K562 (cell line): Measurements from ENCODE around the gene ZCCHC8. TPM values are rescaled to one million over a fixed set of nuclear protein-coding genes. Genes with fewer than 3 reads are reported as not detected.
"Not testable (repeated sequence)": the region's sequence is repeated elsewhere in the genome, so short reads cannot be mapped to it uniquely, and the experiment has no call there.

Source experiments
- ATAC-seq: fragments of 200-7000 bp; cut with Tn5 transposase; 3 replicates; pipeline ENCODE4 v1.9.1; 2020; ENCODE audit warnings: moderate library complexity
- BruUV-seq: library from RNA; stranded (reverse); fragments of 400-500 nt; replicated peaks from 2 replicates; lab custom pipeline; 2021; lab: Mats Ljungman, UMichigan
- CTCF ChIA-PET: fragments of 300-600 bp; formaldehyde crosslinking; extraction: SDS; loops from one replicate; lab custom pipeline; 2021; ENCODE audit warnings: low intra/inter-chr PET ratio; lab: Yijun Ruan, JAX
- POLR2A ChIA-PET: fragments of 300-600, 350-650 bp; sonication (Branson Sonifier 250); formaldehyde crosslinking; extraction: SDS; loops from one replicate; lab custom pipeline; 2021; ENCODE audit warnings: antibody characterized with exemption, inconsistent platforms; lab: Yijun Ruan, JAX
- DNase-seq, 4 experiments: peaks; one replicate each; pipeline versions ENCODE4 v3.0.0 to v3.0.0-alpha.2; 2011 to 2018; ENCODE audit warnings: low spot score in 3 of 4, mixed read lengths in 3 of 4; ENCODE audit errors: extremely low read depth in 1 of 4
- FAIRE-seq: peaks from 2 replicates; lab custom pipeline; 2011; peaks lifted over from hg19 to GRCh38; lab: Jason Lieb, UNC
- H2AFZ ChIP-seq: 2 replicates; pipeline ENCODE4 v1.6.0; 2011; ENCODE audit warnings: low read depth, low read length, control low read depth, inconsistent platforms
- H3K27ac ChIP-seq: fragments of 200-600 bp; 3 replicates; pipeline ENCODE4 v1.8.0; 2011; ENCODE audit warnings: low read depth, mild to moderate bottlenecking, control low read depth, inconsistent platforms, low read length, moderate library complexity, mixed read lengths; ENCODE audit errors: extremely low read depth
- H3K27me3 ChIP-seq, 2 experiments: fragments of 300-600 bp in 1 of 2; 2 replicates in 1 of 2; 3 replicates in 1 of 2; pipeline versions ENCODE4 v1.6.0 to v1.8.0; 2011; ENCODE audit warnings: inconsistent platforms in 2 of 2, low read length in 2 of 2, mild to moderate bottlenecking in 1 of 2, mixed read lengths in 1 of 2, moderate library complexity in 1 of 2; ENCODE audit not compliant: control insufficient read depth in 2 of 2, insufficient read depth in 2 of 2
- H3K36me3 ChIP-seq: fragments of 300-600 bp; 3 replicates; pipeline ENCODE4 v1.8.0; 2011; ENCODE audit warnings: mild to moderate bottlenecking, low read length, inconsistent platforms; ENCODE audit not compliant: control insufficient read depth, insufficient read depth
- H3K4me1 ChIP-seq, 2 experiments: fragments of 200-600 bp in 1 of 2; replicated peaks in 1 of 2; 2 replicates in 1 of 2; 3 replicates in 1 of 2; pipeline versions ENCODE4 v1.5.1 to v1.8.0; 2011; ENCODE audit warnings: inconsistent platforms in 2 of 2, low read length in 2 of 2, mild to moderate bottlenecking in 1 of 2, mixed read lengths in 1 of 2, moderate library complexity in 1 of 2; ENCODE audit not compliant: control insufficient read depth in 2 of 2, insufficient read depth in 2 of 2
- H3K4me2 ChIP-seq: 2 replicates; pipeline ENCODE4 v1.6.1; 2011; ENCODE audit warnings: low read length, control low read depth, inconsistent platforms, mixed read lengths; ENCODE audit not compliant: insufficient read depth
- H3K4me3 ChIP-seq: fragments of 200-600 bp; sonication (generic), shearing (Covaris generic); 2 replicates; pipeline ENCODE4 v1.5.1; 2016; ENCODE audit warnings: control low read depth, inconsistent platforms
- H3K79me2 ChIP-seq: fragments of 200-600 bp; 3 replicates; pipeline ENCODE4 v1.8.0; 2011; ENCODE audit warnings: low read length, inconsistent platforms; ENCODE audit not compliant: control insufficient read depth, insufficient read depth
- H3K9ac ChIP-seq, 2 experiments: 2 replicates each; pipeline versions ENCODE4 v1.6.0 to v1.6.1; 2011; ENCODE audit warnings: low read depth in 2 of 2, low read length in 2 of 2, control low read depth in 1 of 2, inconsistent platforms in 1 of 2, mild to moderate bottlenecking in 1 of 2, mixed read lengths in 1 of 2; ENCODE audit not compliant: insufficient read depth in 1 of 2
- H3K9me1 ChIP-seq: one replicate; pipeline ENCODE4 v1.6.0; 2011; ENCODE audit warnings: inconsistent platforms, mild to moderate bottlenecking, low read length, moderate library complexity; ENCODE audit not compliant: control insufficient read depth, insufficient read depth
- H3K9me3 ChIP-seq: replicated peaks from 2 replicates; pipeline ENCODE4 v1.5.1; 2011; ENCODE audit warnings: low read depth, low read length, inconsistent platforms; ENCODE audit not compliant: control insufficient read depth, insufficient read depth
- H4K20me1 ChIP-seq: replicated peaks from 2 replicates; pipeline ENCODE4 v1.6.1; 2011; ENCODE audit warnings: low read length, inconsistent platforms, mixed read lengths; ENCODE audit not compliant: control insufficient read depth, insufficient read depth
- ARID1B ChIP-seq: fragments of 450-650 bp; IDR thresholded peaks from 2 replicates; pipeline ENCODE4 v1.6.1; 2016; ENCODE audit warnings: antibody characterized with exemption, mild to moderate bottlenecking, inconsistent platforms
- ATF3 ChIP-seq, 2 experiments: fragments of 450-650 bp in 1 of 2; sonication (generic) in 1 of 2; formaldehyde crosslinking in 1 of 2; IDR thresholded peaks in 1 of 2; conservative IDR thresholded peaks in 1 of 2; 2 replicates each; pipeline versions ENCODE4 v1.6.1 to v1.8.1; 2016 to 2023; ENCODE audit warnings: mild to moderate bottlenecking in 2 of 2, moderate library complexity in 2 of 2, inconsistent platforms in 1 of 2, missing genetic modification reagents in 1 of 2
- CEBPB ChIP-seq: fragments of 450-650 bp; IDR thresholded peaks from 2 replicates; pipeline ENCODE4 v1.6.1; 2016; ENCODE audit warnings: missing genetic modification characterization, missing compliant biosample characterization
- CEBPG ChIP-seq, 3 experiments: fragments of 200-800 bp in 1 of 3; sonication (Bioruptor generic) in 1 of 3; sonication (generic) in 1 of 3; formaldehyde crosslinking in 1 of 3; IDR thresholded peaks in 2 of 3; conservative IDR thresholded peaks in 1 of 3; 2 replicates each; pipeline versions ENCODE4 v1.6.1 to v1.8.0; 2016 to 2022; ENCODE audit warnings: missing compliant biosample characterization in 2 of 3, missing genetic modification characterization in 2 of 3, mild to moderate bottlenecking in 1 of 3, missing genetic modification reagents in 1 of 3
- GTF2F1 ChIP-seq: IDR thresholded peaks from 2 replicates; pipeline ENCODE4 v1.6.1; 2011; ENCODE audit warnings: low read depth, low read length, improper control_type of control experiment
- MTF1 ChIP-seq: fragments of 250-450 bp; sonication (Bioruptor Pico); IDR thresholded peaks from 2 replicates; pipeline ENCODE4 v1.9.0; 2021; ENCODE audit warnings: moderate library complexity, mild to moderate bottlenecking, inconsistent platforms, borderline replicate concordance
- PKNOX1 ChIP-seq: fragments of 450-650 bp; IDR thresholded peaks from 2 replicates; pipeline ENCODE4 v1.6.1; 2016
- RAD21 ChIP-seq, 2 experiments: fragments of 250-450 bp in 1 of 2; fragments of 450-650 bp in 1 of 2; sonication (Bioruptor Pico) in 1 of 2; formaldehyde crosslinking in 1 of 2; IDR thresholded peaks in 1 of 2; conservative IDR thresholded peaks in 1 of 2; 2 replicates each; pipeline versions ENCODE4 v1.4.0 to v1.8.0; 2020 to 2022; ENCODE audit warnings: mild to moderate bottlenecking in 2 of 2, moderate library complexity in 1 of 2
- RCOR1 ChIP-seq, 2 experiments: IDR thresholded peaks; 2 replicates each; pipeline ENCODE4 v1.6.1; 2012; ENCODE audit warnings: low read depth in 2 of 2, low read length in 2 of 2, borderline replicate concordance in 1 of 2, improper control_type of control experiment in 1 of 2
- SP1 ChIP-seq: sonication (generic); formaldehyde crosslinking; IDR thresholded peaks from 2 replicates; pipeline ENCODE4 v1.8.1; 2022; ENCODE audit warnings: mild to moderate bottlenecking, missing genetic modification reagents
- ZFX ChIP-seq: sonication (generic); formaldehyde crosslinking; IDR thresholded peaks from 2 replicates; pipeline ENCODE4 v1.8.0; 2022; ENCODE audit warnings: mild to moderate bottlenecking, missing genetic modification reagents, moderate library complexity
- ZKSCAN3 ChIP-seq: fragments of 250-450 bp; sonication (Bioruptor Pico); IDR thresholded peaks from 2 replicates; pipeline ENCODE4 v1.4.0; 2020
- ZNF253 ChIP-seq: fragments of 250-450 bp; sonication (Bioruptor Pico); conservative IDR thresholded peaks from 2 replicates; pipeline ENCODE4 v1.6.1; 2021; ENCODE audit warnings: mild to moderate bottlenecking
- WGBS: fragments of 100-300 bp; shearing (Covaris generic); methylation state at CpG from one replicate; pipeline ENCODE4 v1.1.6; 2016; ENCODE audit warnings: low coverage, mixed read lengths; ENCODE audit not compliant: insufficient coverage; ENCODE audit errors: missing lambda C conversion rate; 5-methylcytosine and 5-hydroxymethylcytosine counted together
- in situ Hi-C: fragments of 300-500 bp; cut with MboI; formaldehyde crosslinking; loops from 4 replicates; pipeline ENCODE4 v1.15.0; 2018; ENCODE audit warnings: inconsistent platforms, mixed read lengths
- intact Hi-C: fragments of 100-400 bp; cut with micrococcal nuclease; formaldehyde crosslinking; loops from 2 replicates; pipeline ENCODE4 v1.14.2; 2022
- polyA plus RNA-seq, 8 experiments: library from polyadenylated mRNA; depleted of rRNA in 4 of 8; stranded (reverse) in 5 of 8; unstranded in 3 of 8; fragments of >200 nt; fragmentation: Nextera tagmentation in 2 of 8; fragmentation: Illumina TruSeq in 1 of 8; extraction: Ambion mirVana in 2 of 8; extraction: Trizol in 1 of 8; gene quantifications; 2 replicates each; pipeline versions ENCODE4 v1.2.1 to v1.2.3, GENCODE V29; 2011 to 2014; ENCODE audit warnings: inconsistent platforms in 1 of 8, missing spikeins in 1 of 8
- total RNA-seq, 7 experiments: library from RNA; depleted of rRNA in 6 of 7; stranded (reverse); fragments of >200 nt in 6 of 7; fragmentation: Illumina TruSeq in 2 of 7; extraction: Trizol in 2 of 7; gene quantifications; 2 replicates each; pipeline versions ENCODE4 v1.2.1 to v1.2.3, GENCODE V29; 2011 to 2021; ENCODE audit warnings: low replicate concordance in 1 of 7
- TF ChIP-seq, protein P1 (sequence below): fragments of 450-650 bp; formaldehyde crosslinking; IDR thresholded peaks from 2 replicates; pipeline ENCODE4 v1.4.0; 2022; ENCODE audit warnings: missing genetic modification characterization

Gene ZCCHC8
- total and polyA plus RNA-seq, 9 of the 15 experiments (the other 6 are each of a cell fraction or from before 2014, with no cell fraction given) = 14.8 to 50.9 (median 34.1) TPM

GRCh38 chr12:122464317-122465042 is 36.3 kb downstream of the ZCCHC8 start (continued):
- TF ChIP-seq ATF3 (IDR thresholded peaks at IDR 0.05) = peak; percentile 88
- TF ChIP-seq ATF3 (CRISPR knock-in tag; conservative IDR thresholded peaks at IDR 0.05); CEBPG (CRISPR knock-in tag; IDR thresholded peaks at IDR 0.05): not testable (repeated sequence)
- peak; percentile 82 for TF ChIP-seq CEBPB (tag)
- TF ChIP-seq RCOR1 (IDR thresholded peaks at IDR 0.05; ENCODE audit: borderline replicate concordance in 1 of 2, low read depth in 2 of 2, low read length in 2 of 2) = peak in 1 of 2 experiments; percentile 55; a peak in 1 of 4 replicates
- TF ChIP-seq CEBPG (tag; conservative IDR thresholded peaks at IDR 0.05 in 1 of 2, IDR thresholded peaks at IDR 0.05 in 1 of 2) = peak in 1 of 2 experiments; percentile 64; a peak in 2 of 4 replicates

DNA sequence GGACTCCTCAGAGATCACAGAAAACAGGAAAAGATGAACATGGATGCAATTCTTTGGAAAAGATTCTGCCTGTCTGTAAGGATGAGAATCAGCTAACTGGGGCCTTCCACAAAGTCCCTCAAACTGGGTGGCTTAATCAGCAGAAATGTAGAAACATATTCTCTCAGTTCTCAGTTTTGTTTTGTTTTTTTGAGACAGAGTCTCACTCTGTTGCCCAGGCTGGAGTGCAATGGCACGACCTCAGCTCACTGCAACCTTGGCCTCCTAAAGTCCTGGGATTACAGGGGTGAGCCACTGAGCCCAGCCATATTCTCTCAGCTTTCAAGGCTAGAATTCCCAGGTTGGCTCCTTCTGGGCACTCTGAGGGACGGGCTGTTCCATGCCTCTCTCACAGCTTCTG is 40.1 kb downstream of the ZCCHC8 start:
- WGBS = 17% methylated on average over 2 of the region's 2 CpGs
- Histone ChIP-seq H3K9me1 (no peaks in the 10 kb centered on the region), H3K27me3 (no peaks in the 10 kb centered on the region), H3K4me1 (no peaks in the 10 kb centered on the region; a peak in 1 of 5 replicates), H4K20me1 (no peaks in the 10 kb centered on the region), H3K27ac (no peak overlapping the region), H3K36me3 (no peaks in the 10 kb centered on the region), H3K9me3 (no peaks in the 10 kb centered on the region), H3K4me3 (no peak overlapping the region), H3K4me2 (no peak overlapping the region), H2AFZ (peak overlapping the region; percentile 22; the same call in 1 of the 2 replicates), H3K79me2 (no peaks in the 10 kb centered on the region), H3K9ac (no peak overlapping the region)
- ChIA-PET CTCF (no interaction called here), POLR2A (interaction anchor here (0.5 to 1.3 kb wide), 2 partner anchors 11 to 24 kb away, joined by 3 read pairs; no protein-coding TSS in a partner anchor)
- ATAC-seq (no peak; the same call in 2 of the 3 replicates), DNase-seq (no peak), FAIRE-seq (no peak)
- no TSS peak for BruUV-seq
- intact Hi-C loops = no loop called here
- in situ Hi-C loops = no loop called here
- TF ChIP-seq SP1 (CRISPR knock-in tag) (no peak), RAD21 (CRISPR knock-in tag; conservative IDR thresholded peaks at IDR 0.05 in 1 of 2, IDR thresholded peaks at IDR 0.05 in 1 of 2) (no peak), ZFX (CRISPR knock-in tag) (no peak), MTF1 (CRISPR knock-in tag) (no peak), ZKSCAN3 (no peak), PKNOX1 (no peak), GTF2F1 (no peak), ZNF253 (CRISPR knock-in tag) (no peak), ARID1B (no peak)
- TF ChIP-seq, protein P1, sequence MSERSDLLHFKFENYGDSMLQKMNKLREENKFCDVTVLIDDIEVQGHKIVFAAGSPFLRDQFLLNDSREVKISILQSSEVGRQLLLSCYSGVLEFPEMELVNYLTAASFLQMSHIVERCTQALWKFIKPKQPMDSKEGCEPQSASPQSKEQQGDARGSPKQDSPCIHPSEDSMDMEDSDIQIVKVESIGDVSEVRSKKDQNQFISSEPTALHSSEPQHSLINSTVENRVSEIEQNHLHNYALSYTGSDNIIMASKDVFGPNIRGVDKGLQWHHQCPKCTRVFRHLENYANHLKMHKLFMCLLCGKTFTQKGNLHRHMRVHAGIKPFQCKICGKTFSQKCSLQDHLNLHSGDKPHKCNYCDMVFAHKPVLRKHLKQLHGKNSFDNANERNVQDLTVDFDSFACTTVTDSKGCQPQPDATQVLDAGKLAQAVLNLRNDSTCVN (CRISPR knock-in tag) = no peak
